ENCODE measurements around the gene MS4A1.
"Not testable (repeated sequence)": the region's sequence is repeated elsewhere in the genome, so short reads cannot be mapped to it uniquely, and the experiment has no call there.

The MS4A1 gene

GRCh38 chr11:60504219-60504905, 48.7 kb downstream of the MS4A1 start:
- DNase-seq = peak in 1 of 2 donors; percentile 12

- DNase-seq = not testable (repeated sequence)
These were observed 54.0 kb downstream of the MS4A1 start for GRCh38 chr11:60509609-60510008.

- not testable (repeated sequence) for DNase-seq
These were observed 54.6 kb downstream of the MS4A1 start for GRCh38 chr11:60510209-60510608.

- no peak for DNase-seq
These were observed 55.7 kb downstream of the MS4A1 start for GRCh38 chr11:60511393-60511792.

DNA sequence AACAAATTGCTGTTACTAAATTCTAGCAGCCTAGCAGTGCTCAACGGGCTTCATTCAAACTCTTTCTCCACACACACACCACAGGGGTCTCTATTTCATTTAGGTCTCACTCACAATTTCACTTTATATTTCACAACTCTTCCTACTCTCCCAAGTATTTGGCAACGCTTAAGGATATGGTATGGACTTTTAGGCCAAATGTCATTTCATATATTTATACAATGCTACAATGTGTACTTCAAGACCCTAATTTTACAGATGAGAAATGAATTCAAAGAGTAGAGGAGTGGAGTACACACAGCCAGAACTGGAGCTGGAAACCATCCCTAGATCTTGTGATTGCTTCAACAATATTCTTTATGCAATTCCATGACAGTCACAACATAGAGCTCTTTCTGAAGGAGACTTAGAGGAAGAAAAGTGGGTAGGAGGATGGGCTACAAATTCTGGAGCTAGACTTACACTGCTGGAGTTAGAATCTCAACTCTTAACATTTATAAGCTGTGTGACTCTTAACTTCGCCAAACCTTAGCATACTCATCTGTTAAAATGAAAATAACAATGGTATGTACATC, 57.1 kb downstream of the MS4A1 start:
- no peak for DNase-seq

GRCh38 chr11:60513496-60514460, 58.1 kb downstream of the MS4A1 start:
- DNase-seq = no peak

DNA sequence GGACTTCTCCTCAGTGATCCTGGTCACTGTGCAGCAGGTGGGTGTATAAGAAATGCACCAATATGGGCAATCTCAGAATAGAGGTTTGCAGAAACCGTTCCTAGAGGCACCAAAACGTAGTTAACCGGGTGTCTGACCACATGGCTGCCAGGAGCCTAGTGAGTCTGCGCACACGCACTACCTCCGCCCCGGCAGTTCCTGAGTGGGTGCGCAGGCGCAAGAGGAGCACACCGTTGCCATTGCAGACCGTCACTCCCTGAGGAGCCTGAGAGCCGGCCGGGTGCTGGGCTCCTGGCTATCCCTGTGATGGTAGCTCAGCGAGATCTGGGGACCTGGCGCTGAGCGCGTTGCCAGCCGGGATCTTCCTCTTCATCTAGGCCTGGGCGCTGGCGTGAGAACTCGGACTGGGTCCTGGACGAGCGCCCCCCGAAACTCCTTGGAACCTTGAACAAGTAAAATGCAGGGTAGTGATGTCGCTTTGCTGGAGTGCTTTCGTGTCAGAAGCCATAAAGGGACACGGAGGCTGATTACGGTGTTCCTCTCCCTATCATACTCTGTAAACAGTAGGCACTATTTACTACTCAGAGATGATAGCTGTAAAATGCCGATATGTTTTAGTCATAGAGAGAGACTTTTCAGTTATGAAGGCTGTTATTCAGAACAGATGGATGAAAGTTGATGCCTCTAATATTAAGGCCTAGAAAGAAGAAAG, 59.7 kb downstream of the MS4A1 start, which contains the start of gene MS4A13:
Gene MS4A13 (plus strand): TSS at position 249 of the 712 bp plus-strand sequence. CDS start 2,692 bp downstream, outside the sequence.
- no peak for DNase-seq
